ENCODE data around the gene TRMT1. TPM values are rescaled to one million over a fixed set of nuclear protein-coding genes. Genes with fewer than 3 reads are reported as not detected.
"Not testable (repeated sequence)": the region's sequence is repeated elsewhere in the genome, so short reads cannot be mapped to it uniquely, and the experiment has no call there.

TRMT1 gene
- 35.0 TPM for total RNA-seq

DNA sequence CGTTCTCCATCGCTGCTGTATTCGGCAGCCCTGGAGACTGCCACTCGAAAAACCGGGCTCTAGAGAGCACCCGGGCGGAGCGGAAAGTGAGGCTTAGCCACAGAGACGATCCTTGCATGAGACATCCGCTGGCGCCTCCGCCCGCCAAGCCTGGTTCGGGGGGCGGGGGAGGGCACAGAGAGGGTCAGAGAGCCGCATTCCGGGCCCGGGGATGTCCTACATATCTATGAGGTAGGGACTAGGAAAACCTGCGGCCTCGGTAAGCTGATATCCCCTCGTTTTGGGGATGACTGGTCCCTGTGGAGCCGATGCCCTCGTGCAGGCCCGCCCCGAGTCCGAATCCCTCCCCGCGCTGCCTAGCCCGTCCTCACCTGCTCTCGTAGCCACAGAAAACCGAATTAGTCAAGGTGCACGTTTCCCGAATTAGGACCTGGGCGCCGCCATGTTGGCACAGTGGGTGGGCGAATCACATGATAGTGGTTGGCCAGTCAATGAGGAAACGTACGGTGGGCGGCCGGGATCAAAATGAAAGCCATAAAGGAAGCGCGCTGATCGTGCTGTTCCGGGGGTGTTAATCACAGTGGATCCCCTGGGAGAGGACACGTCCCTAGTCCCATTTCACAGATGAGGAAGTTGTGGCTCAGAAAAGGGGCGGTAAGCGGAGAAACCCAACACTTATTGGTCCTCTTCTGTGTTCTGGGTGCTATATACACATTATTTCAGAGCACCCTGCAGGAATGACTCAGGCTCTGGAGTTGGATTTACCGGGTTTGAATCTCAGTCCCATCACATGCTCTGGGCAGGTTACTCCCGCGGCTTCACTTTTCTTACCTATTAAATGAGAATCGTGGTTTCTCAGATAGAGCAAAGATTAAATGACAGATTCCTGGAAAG, at the start of gene TRMT1:
TSS of gene TRMT1 (minus strand) at position 459 of the 894 bp plus-strand sequence. CDS start at position 118, 341 bp downstream.
- DNase-seq (ENCODE audit: low spot score): peak; percentile 96

- DNase-seq (ENCODE audit: low spot score): not testable (repeated sequence)
Measured at GRCh38 chr19:13166151-13166550, 49.6 kb upstream of the TRMT1 start.

- DNase-seq (ENCODE audit: low spot score): no peak
Measured at GRCh38 chr19:13165162-13165997, 48.8 kb upstream of the TRMT1 start.

DNA sequence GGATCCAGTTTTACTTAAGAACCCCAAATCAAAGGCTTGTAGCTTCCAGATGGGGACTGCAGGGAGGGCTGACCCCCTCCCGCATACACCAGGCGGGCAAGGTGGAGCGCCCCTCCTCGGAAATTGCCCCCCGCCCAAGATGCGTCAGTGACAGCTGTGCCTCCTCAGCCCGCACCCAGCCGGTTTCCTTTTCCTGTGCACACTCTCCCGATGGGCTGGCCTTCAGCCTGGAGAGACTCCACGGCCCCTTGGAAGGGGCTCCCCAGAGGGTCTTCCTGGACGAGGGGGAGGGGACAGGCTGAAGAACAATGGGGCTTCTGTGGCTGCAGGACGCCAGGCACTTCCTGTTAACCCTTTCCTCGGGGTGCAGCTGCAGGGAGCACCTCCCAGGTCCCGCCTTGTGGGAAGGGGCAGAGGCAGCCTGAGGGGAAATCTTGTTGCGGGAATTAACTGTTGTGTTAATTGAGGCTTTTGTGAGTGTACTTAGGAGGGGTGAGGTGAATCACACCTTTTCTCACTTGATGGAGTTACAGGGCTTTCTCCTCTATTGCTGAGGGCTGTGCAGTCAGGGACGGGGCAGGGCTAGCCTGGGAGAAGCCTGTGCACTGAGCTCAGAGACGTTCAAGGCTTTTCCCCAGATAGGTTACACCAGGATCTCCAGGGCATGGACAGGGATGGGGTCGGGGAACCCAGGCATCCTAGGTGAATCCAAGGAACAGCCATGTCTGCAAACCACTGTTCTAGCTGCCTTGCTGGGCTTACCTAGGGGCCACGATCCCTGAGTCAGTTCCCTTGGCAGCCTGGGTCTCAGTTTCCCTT, 48.0 kb upstream of the TRMT1 start:
- DNase-seq (ENCODE audit: low spot score): no peak

DNA sequence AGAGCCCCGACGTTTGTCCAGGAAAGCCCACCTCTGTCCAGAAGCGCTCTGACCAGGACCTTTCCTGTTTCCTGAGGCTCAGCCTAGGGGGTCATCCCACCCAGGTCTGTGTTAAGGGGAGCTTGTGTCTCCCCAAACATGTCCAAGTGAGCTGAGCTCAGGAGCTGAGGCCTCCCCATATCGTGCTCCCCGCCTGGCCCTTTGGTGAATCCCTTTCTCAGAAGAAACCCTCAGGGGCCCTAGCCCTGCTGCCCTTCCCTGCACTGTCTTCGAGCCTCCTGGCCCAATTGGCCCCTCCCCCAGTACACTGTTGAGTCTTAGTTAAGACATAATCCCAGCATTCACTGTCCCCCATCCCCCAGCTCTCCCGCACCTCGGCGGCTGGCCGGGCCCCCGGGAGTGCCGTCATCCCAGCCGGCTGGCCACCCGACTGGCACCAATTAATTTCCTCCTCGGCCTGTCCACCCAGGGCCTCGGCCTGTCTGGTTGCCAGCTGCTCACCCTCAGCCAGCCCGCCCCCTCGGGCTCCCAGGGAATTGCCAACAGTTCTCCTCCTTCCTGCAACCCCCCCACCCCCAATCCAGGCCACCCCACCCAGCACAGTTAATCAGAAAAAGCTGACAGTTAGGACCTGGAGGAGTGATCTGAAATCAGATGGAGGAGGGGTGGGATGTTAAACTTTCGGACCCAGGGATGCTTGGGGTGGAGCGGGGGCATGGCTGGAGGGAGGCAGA, 47.2 kb upstream of the TRMT1 start:
- peak; percentile 61 for DNase-seq (ENCODE audit: low spot score)

DNA sequence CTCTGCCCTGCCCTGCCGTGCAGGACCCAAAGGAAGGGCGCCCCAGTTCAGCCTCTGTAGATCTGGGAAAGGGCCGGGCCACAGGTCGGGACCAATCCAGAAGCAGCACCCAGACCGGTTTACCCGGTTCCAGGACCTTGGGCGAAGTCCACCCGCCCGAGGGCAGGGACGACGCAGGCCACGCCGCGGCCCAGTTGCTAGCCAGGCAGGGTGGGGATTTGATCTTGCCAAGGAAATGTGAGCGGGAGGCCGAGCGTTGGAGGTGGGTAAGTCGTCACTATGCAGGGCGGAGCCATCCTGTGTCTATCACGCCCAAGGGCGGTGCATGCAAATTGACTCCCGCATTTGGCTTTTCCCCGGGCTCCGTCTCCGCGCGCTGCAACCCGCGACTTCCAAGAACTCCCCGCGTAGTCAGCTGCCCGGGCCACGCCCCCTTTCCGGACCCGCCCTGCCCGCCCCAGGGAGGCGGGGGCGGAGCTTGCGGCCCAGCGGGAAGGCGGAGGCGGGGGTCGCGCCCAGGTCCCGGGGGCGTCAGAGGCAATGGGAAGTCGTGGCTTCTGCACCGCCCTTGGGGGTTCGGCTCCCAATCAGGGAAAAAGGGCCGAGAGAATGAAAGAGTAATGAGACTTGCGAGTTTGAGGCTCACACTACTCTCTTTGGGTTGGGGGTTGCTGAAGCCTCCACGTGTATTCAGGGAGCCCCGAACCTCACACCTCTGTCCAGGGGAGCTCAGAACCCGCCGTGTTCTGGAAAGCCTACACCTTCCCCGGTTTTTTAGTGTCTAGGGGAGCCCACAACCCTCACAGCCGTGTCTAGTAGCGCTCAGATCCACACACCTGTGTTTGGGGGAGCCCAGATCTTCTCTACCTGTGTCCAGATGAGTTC, 46.4 kb upstream of the TRMT1 start:
- DNase-seq (ENCODE audit: low spot score): peak; percentile 98

- peak; percentile 44 for DNase-seq (ENCODE audit: low spot score)
Measured at GRCh38 chr19:13160557-13160956, 44.0 kb upstream of the TRMT1 start.

DNA sequence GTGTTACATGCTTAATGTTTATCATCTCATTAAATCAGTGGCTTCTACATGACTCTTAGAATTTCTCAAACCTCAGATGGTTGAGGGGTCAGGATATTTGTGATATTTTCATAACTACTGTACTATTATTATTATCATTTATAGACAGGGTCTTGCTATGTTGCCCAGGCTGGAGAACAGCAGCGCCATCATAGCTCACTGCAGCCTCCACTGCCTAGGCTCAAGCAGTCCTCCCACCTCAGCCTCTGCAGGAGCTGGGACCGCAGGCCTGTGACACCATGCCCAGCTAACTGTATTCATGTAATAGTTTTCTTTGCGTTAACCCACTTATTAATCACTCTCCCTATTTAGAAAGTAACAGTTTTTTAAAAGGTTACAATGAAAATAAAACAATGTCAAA, 43.2 kb upstream of the TRMT1 start:
- no peak for DNase-seq (ENCODE audit: low spot score)

- DNase-seq (ENCODE audit: low spot score): peak; percentile 70
Measured at GRCh38 chr19:13155472-13156359, 39.2 kb upstream of the TRMT1 start.

DNA sequence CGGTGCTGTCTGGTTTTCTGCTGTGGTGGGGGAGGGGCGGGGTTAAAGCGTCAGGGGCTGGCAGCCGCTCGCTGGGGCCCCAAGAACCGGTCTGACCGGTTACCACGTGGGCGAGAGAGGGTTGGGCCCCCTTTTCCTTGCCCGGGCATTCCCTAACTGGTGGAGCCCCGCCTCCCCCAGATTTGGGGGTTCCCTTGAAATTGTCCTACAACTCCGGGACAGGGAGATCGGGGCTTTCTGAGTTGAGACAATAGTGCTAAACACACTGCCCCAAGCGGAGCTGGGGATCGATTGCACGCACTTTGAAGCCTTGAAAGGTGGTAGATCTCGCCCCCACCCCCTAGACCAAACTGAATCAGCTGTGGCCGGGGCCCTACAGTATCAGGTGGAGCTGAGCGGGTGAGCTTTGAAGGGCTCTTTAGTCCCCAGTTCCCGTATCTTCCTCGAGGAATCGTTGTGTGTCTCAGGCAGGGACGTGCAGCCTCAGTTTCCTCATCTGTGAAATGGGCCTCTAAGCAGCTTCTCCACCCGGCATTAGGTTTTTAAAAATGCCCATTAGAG, 38.5 kb upstream of the TRMT1 start:
- DNase-seq (ENCODE audit: low spot score): peak; percentile 89

- peak; percentile 89 for DNase-seq (ENCODE audit: low spot score)
Measured at GRCh38 chr19:13154241-13154778, 37.8 kb upstream of the TRMT1 start.

- no peak for DNase-seq (ENCODE audit: low spot score)
Measured at GRCh38 chr19:13153569-13154240, 37.2 kb upstream of the TRMT1 start.

- DNase-seq (ENCODE audit: low spot score): peak; percentile 98
Measured at GRCh38 chr19:13152974-13153568, 36.5 kb upstream of the TRMT1 start.

DNA sequence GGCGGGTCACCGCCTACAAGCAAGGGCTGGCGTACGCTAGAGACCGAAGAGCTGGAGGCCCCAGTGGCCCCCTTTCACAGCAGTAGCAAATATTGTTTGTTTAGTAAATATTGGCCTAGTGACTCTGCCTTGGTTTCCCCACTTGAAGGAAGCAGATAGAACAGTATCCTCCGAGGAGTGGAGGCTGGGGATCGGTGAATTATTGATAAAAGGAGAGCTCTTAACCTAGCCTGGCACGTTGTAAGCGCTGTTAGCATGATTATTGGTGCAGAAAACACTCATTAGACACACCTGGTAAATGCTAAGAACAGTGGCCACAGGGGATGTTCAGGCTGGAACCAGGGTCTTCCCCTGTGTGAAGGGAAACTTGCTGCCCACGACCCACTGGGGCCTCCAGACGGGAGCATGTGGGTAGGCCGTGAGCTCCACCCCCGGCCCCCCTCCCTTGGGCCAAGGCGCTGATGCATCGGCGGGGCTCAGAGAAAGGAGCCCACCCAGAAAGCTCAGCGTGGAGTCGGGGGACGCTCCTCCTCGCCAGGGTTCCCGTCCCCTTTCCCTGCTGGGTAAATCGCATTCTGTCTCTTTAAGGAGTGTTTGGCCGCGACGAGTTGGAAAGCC, 35.9 kb upstream of the TRMT1 start:
- DNase-seq (ENCODE audit: low spot score): no peak

DNA sequence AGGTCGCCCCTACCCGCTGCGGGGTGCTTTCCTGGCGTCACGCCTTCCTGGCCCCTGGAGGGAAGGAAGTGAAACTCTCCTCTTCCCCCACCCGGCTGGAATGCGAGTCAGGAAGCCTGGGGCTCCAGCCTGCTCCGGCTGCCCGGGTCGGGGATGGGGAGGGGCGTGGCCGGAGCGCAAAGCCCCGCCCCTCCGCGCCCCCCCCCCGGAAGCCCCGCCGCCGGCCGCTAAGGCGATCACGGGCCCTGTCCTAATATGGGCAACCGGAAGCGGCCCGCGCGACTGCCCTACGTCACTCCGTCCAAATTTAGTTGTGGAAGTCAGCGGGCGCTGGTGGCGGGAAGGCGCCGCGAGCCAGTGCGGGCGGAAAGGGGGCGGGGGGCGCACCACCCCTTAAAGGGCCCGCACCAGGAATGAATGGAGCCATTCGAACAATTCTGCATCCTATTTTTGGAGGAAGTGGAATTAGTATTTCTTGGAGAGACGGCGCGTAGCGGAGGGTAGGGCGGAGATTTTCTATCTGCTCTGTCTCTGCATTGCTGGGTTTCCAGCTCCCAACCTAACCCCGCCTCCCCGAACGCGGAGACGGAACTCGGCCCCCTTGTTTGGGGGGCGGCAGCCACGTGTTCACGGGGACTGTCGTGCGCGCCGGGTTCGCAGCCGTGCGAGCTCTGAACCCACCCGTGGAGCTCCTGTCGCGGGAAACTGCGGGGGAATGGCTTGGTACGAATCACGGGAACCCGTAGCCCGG, 35.2 kb upstream of the TRMT1 start:
- peak; percentile 99 for DNase-seq (ENCODE audit: low spot score)

GRCh38 chr19:13150931-13151604, 34.5 kb upstream of the TRMT1 start:
- peak; percentile 38 for DNase-seq (ENCODE audit: low spot score)

Measured in mucosa of gallbladder (tissue), 1 donor.